ENCODE data around the gene THSD4.

DNA sequence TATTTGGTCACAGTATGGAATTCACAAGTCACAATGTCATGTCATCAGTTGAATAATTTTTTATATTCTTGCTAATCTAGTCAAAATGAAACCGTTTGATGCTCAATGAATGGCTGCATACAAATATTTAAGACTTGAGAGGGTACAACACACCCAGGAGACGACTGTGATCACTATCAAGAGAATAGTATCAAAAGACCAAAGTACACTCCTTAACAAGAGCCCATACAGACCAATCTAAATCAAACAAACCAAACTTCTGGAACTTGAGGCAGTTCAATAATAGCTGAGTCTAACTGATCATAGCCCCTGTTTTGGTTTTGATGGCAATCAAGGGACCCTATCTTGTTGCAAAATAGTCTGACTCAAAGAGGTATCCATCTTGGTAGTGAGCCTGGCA is 265.1 kb downstream of the THSD4 start:
- TF ChIP-seq, protein P1, sequence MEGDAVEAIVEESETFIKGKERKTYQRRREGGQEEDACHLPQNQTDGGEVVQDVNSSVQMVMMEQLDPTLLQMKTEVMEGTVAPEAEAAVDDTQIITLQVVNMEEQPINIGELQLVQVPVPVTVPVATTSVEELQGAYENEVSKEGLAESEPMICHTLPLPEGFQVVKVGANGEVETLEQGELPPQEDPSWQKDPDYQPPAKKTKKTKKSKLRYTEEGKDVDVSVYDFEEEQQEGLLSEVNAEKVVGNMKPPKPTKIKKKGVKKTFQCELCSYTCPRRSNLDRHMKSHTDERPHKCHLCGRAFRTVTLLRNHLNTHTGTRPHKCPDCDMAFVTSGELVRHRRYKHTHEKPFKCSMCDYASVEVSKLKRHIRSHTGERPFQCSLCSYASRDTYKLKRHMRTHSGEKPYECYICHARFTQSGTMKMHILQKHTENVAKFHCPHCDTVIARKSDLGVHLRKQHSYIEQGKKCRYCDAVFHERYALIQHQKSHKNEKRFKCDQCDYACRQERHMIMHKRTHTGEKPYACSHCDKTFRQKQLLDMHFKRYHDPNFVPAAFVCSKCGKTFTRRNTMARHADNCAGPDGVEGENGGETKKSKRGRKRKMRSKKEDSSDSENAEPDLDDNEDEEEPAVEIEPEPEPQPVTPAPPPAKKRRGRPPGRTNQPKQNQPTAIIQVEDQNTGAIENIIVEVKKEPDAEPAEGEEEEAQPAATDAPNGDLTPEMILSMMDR (conservative IDR thresholded peaks at IDR 0.05; ENCODE audit: low read length): no peak
- TF ChIP-seq EZH2phosphoT487 (IDR thresholded peaks at IDR 0.05; ENCODE audit: borderline replicate concordance, low read depth, low read length): no peak
